Lower lobe of right lung (tissue), 2 donors: ENCODE results near the gene WWP2. TPM values are rescaled to one million over a fixed set of nuclear protein-coding genes. Genes with fewer than 3 reads are reported as not detected.
A peak's percentile ranks its signal among the peaks of the same experiment; 100 is the strongest.

ENCODE experiments used
- ATAC-seq, 2 donors: fragments of 200-7000 bp; cut with Tn5 transposase; one replicate each; pipeline ENCODE4 v1.9.1; 2020 to 2022; ENCODE audit warnings: mild to moderate bottlenecking in 2 of 2, moderate library complexity in 2 of 2
- DNase-seq: peaks from one replicate; pipeline ENCODE4 v3.0.0-alpha.2; 2020
- H3K27ac ChIP-seq: fragments of 200-600 bp; one replicate; pipeline ENCODE4 v1.8.0; 2022
- H3K27me3 ChIP-seq: fragments of 200-600 bp; one replicate; pipeline ENCODE4 v1.8.0; 2022; ENCODE audit warnings: low read depth
- H3K36me3 ChIP-seq: fragments of 200-600 bp; one replicate; pipeline ENCODE4 v1.8.0; 2022; ENCODE audit warnings: mild to moderate bottlenecking
- H3K4me1 ChIP-seq: fragments of 200-600 bp; one replicate; pipeline ENCODE4 v1.8.0; 2022
- H3K4me3 ChIP-seq: fragments of 200-600 bp; one replicate; pipeline ENCODE4 v1.8.0; 2022; ENCODE audit warnings: mild to moderate bottlenecking
- H3K9me3 ChIP-seq: fragments of 200-600 bp; one replicate; pipeline ENCODE4 v1.8.0; 2022
- CTCF ChIP-seq: fragments of 200-600 bp; IDR thresholded peaks from one replicate; pipeline ENCODE4 v1.8.0; 2022; ENCODE audit warnings: antibody characterized with exemption, mild to moderate bottlenecking
- intact Hi-C: fragments of 100-400 bp; cut with DNase I; formaldehyde crosslinking; loops from one replicate; pipeline ENCODE4 v1.11.0; 2022
- total RNA-seq: library from RNA; stranded (reverse); fragmentation: NEBNext Ultra II Directional; extraction: Animal tissue kit (Norgen Biotek cat#: 25700); gene quantifications from one replicate; pipeline ENCODE4 v1.2.1, GENCODE V29; 2021
- donor health status: DM: no; HTN: yes; CAD: no; lungs with severe emphysema.

The WWP2 gene
- total RNA-seq, 1 donor from 2014 or later: 83.7 TPM

GRCh38 chr16:69860233-69861231 is 98.4 kb downstream of the WWP2 start:
- no peaks in the 10 kb centered on the region for H3K9me3 ChIP-seq
- H3K4me3 ChIP-seq: no peak overlapping the region
- DNase-seq (no peak), ATAC-seq (peak; percentile 44 to 65)
- TF ChIP-seq CTCF: no peak
- peak overlapping the region; percentile 70 for H3K27ac ChIP-seq
- intact Hi-C loops: no loop called here
- H3K27me3 ChIP-seq: no peaks in the 10 kb centered on the region
- H3K36me3 ChIP-seq: peaks cover 6% of the 10 kb centered on the region
- H3K4me1 ChIP-seq: peaks cover 26% of the 10 kb centered on the region

GRCh38 chr16:69861292-69862030 is 99.3 kb downstream of the WWP2 start:
- ATAC-seq (peak; percentile 78 to 82), DNase-seq (no peak)
- no peaks in the 10 kb centered on the region for H3K9me3 ChIP-seq
- intact Hi-C loops: no loop called here
- H3K4me1 ChIP-seq: peaks cover 23% of the 10 kb centered on the region
- H3K4me3 ChIP-seq: no peak overlapping the region
- no peak for TF ChIP-seq CTCF
- peak overlapping the region; percentile 70 for H3K27ac ChIP-seq
- H3K27me3 ChIP-seq: no peaks in the 10 kb centered on the region
- peaks cover 6% of the 10 kb centered on the region for H3K36me3 ChIP-seq

GRCh38 chr16:69863401-69864281 is 101.5 kb downstream of the WWP2 start:
- no peak overlapping the region for H3K27ac ChIP-seq
- no peaks in the 10 kb centered on the region for H3K9me3 ChIP-seq
- H3K27me3 ChIP-seq: no peaks in the 10 kb centered on the region
- DNase-seq (no peak), ATAC-seq (no peak)
- H3K4me1 ChIP-seq: peaks cover 23% of the 10 kb centered on the region
- peaks cover 5% of the 10 kb centered on the region for H3K36me3 ChIP-seq
- H3K4me3 ChIP-seq: no peak overlapping the region
- intact Hi-C loops: no loop called here
- no peak for TF ChIP-seq CTCF

GRCh38 chr16:69865701-69866100 is 103.6 kb downstream of the WWP2 start:
- H3K27me3 ChIP-seq: no peaks in the 10 kb centered on the region
- intact Hi-C loops: no loop called here
- no peaks in the 10 kb centered on the region for H3K9me3 ChIP-seq
- H3K4me3 ChIP-seq: no peak overlapping the region
- ATAC-seq (peak; percentile 38 to 69), DNase-seq (no peak)
- H3K36me3 ChIP-seq: peaks cover 8% of the 10 kb centered on the region
- H3K27ac ChIP-seq: no peak overlapping the region
- no peak for TF ChIP-seq CTCF
- peaks cover 22% of the 10 kb centered on the region for H3K4me1 ChIP-seq
